ENCODE measurements around the gene KAZALD1.
A peak's percentile ranks its signal among the peaks of the same experiment; 100 is the strongest.

The KAZALD1 gene

GRCh38 chr10:101061624-101062231 lies at the start of gene KAZALD1:
KAZALD1 (plus strand) TSS chr10:101061989; CDS start chr10:101062593, 604 bp downstream.
- no peak for DNase-seq (ENCODE audit: low read depth in 2 of 2)

DNA sequence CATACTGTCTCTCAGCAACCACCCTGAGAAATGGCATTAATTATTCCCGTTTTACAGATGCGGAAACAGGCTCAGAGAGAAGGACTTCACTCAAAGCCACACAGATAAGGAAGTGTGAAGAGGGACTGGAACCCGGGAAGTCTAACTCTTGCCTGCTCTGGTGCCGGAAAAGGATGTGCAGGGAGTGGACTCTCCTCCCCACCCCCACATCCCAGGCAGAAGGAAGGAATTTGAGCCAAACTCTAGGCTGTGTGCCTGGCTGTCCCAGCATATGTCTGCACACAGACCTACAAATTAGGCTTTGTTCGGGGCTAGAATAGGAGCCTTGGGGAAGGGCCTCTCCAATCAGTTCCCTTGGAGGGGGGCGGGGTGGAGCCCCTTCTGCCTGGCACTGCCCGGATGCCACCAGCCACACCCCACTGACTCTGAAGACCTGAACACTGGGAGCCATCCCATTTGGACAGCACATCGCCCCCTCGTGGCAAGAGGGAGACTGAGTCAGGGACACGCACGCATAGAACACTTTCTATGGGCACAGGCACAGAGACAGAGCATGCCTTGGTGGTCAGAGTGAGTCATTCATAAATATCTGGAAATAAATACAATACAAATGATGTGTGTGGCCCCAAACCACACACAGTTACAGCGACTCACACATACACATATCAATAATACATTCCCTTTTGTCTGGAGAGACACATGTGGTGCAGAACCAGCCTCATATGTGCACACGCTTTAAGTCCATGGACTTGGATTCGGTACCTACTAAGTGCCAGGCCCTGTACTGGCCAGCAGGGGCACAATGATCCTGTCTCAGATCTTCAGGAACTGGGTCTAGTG lies 49.0 kb upstream of the KAZALD1 start:
- DNase-seq (ENCODE audit: low read depth in 2 of 2), result peak; percentile 63 to 65

DNA sequence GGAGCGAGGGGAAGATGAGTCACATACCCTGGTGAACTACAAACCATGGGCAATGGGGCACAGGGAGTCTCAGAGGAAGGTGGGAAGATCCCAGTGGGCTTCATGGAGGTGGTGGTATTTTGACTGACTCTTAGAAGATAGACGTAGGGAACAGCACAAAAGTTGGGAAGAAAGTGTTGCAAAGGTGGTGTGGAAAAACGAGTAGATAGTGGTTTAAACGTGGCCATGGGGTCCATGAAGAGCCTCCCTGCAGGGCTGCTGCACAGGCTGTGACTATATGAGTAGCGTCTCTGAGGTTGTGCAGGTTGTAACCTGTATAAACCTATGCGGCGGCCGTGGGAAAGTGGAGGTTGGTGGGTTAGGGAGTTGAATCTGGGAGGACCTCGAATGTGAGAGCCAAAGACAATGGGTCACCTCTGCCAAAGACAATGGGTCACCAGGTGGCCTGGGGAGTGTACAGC lies 48.4 kb upstream of the KAZALD1 start:
- DNase-seq (ENCODE audit: low read depth in 2 of 2), result no peak

- no peak for DNase-seq (ENCODE audit: low read depth in 2 of 2)
Measured at GRCh38 chr10:101014230-101014884, 47.4 kb upstream of the KAZALD1 start.

DNA sequence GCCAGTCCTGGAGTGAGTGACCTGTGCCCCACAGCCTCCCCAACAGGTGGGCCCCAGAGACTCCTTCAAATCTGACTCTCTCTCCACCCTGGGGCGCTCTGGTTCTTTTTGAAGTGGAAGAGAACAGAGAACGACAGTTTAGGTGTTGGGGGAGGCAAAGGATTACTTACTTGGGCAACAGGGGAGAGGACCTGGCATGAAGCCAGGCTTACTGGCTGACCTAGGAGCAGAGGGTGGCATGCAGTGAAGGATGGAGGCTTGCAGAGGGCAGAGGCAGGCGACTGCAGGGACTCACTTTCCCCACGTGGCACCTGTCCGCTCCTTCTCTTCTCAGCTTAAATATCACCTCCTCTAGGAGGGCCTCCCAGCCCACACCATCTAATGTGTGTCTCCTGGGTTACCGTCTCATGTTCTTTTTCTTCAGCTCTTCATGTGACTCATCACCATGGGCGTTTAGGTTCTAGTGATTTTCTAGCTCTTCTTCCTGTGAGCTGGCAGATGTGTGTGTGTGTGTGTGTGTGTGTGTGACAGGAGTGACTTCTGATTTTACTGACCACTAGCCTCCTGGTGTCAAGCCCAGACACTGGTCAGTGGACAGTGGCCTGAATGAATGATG lies 46.7 kb upstream of the KAZALD1 start:
- DNase-seq (ENCODE audit: low read depth in 2 of 2), result no peak

GRCh38 chr10:101015582-101015973 lies 46.2 kb upstream of the KAZALD1 start:
- no peak for DNase-seq (ENCODE audit: low read depth in 2 of 2)

DNA sequence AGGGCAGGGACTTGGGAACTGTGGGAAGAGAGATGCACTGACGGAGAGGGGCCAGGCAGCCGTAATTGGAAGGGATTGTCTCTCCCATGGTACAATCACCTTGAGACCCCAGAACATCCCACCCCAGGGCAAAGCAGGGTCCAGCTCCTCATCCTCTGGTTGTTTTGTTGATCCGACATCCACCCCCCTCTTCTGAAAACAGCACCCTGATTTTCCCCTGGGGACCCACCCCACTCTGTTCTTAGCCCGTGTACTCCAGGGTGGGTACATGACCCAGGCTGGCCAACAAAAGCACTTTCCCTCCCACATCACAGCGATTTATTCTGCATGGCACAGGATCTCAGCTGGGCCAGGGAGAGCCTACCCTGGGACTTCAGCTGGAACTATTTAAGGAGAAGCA lies 45.0 kb upstream of the KAZALD1 start:
- no peak for DNase-seq (ENCODE audit: low read depth in 2 of 2)

DNA sequence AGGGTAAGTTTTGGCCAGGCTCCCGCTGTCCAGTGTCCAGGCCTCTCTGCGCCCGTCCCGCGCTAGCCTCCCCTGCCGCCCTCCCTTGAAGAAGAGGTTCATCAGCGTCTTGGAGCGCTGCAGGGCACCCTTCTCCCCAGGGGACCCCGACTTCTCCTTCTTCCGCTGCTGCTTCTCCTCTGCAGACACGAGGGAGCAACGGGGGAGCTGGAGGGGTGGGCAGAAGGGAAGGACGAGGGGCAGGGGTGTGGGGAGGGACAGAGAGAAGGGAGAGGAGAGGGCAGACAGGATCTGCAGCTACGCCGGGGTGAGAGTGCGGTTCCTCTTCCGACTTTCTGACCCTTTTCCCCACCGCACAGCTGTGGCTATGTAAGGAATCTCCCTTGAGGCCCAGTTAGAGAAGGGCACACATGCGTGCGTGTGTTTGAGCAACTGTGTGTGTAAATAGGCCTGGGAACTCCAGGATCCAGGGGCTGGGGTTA lies 43.6 kb upstream of the KAZALD1 start:
- no peak for DNase-seq (ENCODE audit: low read depth in 2 of 2)

- peak; percentile 68 to 74 for DNase-seq (ENCODE audit: low read depth in 2 of 2)
Measured at GRCh38 chr10:101018600-101019439, 43.0 kb upstream of the KAZALD1 start.

GRCh38 chr10:101019440-101019703 lies 42.4 kb upstream of the KAZALD1 start:
- DNase-seq (ENCODE audit: low read depth in 2 of 2), result no peak

- DNase-seq (ENCODE audit: low read depth in 2 of 2), result no peak
Measured at GRCh38 chr10:101020427-101021075, 41.2 kb upstream of the KAZALD1 start.

DNA sequence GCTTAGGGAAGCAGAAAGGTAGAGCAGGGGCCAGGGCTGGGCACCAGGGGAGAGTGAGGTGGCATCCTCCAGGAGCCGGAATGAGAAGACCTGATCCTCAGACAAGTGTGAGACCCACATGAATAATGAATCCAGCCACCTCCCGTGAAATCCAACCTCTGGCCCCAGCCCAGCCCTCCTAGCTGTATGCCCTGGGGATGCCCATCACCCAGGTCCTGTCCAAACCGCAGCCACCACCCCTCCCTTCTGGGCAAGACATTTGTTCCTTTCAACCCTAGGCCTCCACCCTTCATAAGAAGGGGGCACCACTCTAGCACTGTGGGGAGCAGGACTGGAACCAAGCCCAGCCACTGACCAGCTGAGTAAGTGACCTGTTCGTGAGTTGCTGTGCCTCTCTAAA lies 40.5 kb upstream of the KAZALD1 start:
- DNase-seq (ENCODE audit: low read depth in 2 of 2), result no peak

- no peak for DNase-seq (ENCODE audit: low read depth in 2 of 2)
Measured at GRCh38 chr10:101021692-101022251, 40.0 kb upstream of the KAZALD1 start.

DNA sequence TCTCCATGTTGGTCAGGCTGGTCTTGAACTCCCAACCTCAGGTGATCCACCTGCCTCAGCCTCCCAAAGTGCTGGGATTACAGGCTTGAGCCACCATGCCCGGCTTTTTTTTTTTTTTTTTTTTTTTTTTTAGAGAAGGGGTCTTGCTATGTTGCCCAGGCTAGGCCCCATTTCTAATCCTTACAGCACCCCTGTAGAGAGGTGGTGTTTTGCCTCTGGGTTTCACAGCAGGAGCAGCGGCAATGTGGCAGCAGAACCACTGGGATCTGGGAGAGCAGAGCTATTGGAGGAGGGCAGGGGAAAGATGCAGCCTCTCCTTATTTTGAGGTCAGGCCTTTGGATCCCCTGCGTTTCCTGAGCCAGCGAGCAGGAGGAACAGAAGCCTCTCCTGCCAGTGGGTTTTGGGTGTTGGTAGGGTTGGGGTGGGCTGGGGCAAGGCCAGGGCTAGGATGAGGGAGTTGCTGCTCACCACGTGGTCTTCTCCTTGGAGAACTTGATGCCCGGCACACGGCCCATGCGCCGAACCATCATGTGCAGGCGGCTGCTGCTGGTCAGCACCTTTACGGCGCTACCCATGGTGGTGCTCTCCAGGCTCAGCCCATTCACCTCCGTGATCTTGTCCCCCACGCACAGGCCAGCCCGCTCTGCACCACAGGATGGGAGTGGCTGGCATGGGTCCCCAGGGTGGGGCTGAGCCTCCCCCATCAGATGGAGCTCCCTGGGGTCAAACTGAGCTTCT lies 38.7 kb upstream of the KAZALD1 start:
- no peak for DNase-seq (ENCODE audit: low read depth in 2 of 2)

GRCh38 chr10:101027106-101027720 lies 34.6 kb upstream of the KAZALD1 start:
- no peak for DNase-seq (ENCODE audit: low read depth in 2 of 2)

GRCh38 chr10:101028446-101029337 lies 33.1 kb upstream of the KAZALD1 start:
- DNase-seq (ENCODE audit: low read depth in 2 of 2), result no peak

DNA sequence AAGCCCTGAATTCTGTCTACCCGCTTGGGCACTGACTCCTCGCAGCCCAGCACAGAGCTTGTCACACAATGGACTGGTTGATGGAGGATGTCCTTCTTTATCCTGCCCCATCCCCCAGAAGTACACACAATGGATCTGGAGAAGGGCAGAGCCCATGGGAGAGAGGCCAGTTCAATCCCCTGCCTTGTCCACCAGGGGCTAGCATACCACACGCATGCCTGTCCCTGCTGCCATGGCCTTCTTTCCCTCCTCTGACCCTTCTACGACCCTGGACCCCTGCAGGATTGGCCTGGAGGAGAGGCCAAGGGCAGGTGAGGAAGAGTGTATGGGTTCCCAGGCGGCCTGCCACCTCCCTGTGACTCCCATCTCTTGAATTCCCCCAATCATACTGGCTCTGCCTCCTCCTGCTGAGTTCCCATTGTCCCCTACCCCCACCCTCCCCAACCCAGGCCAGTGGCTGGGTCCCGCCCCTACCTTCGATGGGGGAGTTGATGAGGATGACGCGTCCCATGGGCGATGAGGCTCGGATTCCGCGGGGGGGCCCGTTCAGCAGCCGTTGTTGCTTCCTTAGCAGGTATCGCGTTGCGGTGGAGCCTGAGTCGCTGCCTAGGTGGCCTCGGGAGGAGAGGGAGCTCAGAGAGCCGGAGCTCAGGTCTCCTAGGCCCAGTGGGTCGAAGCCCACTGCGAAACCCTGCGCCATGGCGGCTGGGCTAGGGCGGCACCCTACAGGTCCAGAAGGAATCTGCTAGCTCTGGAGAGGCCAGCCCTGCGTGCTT lies 32.1 kb upstream of the KAZALD1 start:
- DNase-seq (ENCODE audit: low read depth in 2 of 2), result no peak

Data from stimulated activated CD8-positive, alpha-beta memory T cell treated with anti-CD3 and anti-CD28 coated beads, Interleukin-15, amount 100 ng/mL, for 48 hours (primary cell).